ENCODE results near the gene ESRP2.

DNA sequence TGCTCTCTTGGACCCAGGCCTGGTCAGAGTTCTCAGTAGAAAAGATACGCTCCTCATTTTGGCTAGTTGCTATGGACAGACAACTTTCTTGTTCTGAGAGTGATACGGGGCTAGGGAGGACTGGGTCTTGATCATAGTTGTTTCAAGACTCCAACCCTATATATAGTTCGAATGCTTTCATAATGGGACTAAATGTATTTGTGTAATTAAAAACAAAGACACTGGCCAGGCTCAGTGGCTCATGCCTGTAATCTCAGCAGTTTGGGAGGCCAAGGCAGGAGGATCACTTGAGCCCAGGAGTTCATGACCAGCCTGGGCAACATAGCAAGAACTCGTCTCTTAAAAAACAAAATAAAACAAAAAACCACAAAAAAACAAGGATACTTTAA is 46.1 kb upstream of the ESRP2 start:
- TF ChIP-seq POLR2AphosphoS5 (IDR thresholded peaks at IDR 0.05; ENCODE audit: low read depth, low read length): no peak
- TF ChIP-seq, protein P1, sequence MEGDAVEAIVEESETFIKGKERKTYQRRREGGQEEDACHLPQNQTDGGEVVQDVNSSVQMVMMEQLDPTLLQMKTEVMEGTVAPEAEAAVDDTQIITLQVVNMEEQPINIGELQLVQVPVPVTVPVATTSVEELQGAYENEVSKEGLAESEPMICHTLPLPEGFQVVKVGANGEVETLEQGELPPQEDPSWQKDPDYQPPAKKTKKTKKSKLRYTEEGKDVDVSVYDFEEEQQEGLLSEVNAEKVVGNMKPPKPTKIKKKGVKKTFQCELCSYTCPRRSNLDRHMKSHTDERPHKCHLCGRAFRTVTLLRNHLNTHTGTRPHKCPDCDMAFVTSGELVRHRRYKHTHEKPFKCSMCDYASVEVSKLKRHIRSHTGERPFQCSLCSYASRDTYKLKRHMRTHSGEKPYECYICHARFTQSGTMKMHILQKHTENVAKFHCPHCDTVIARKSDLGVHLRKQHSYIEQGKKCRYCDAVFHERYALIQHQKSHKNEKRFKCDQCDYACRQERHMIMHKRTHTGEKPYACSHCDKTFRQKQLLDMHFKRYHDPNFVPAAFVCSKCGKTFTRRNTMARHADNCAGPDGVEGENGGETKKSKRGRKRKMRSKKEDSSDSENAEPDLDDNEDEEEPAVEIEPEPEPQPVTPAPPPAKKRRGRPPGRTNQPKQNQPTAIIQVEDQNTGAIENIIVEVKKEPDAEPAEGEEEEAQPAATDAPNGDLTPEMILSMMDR (IDR thresholded peaks at IDR 0.05): no peak
- TF ChIP-seq TCF7L2 (IDR thresholded peaks at IDR 0.05; ENCODE audit: low read depth, low read length): no peak
- no peak for TF ChIP-seq SIN3A (IDR thresholded peaks at IDR 0.05; ENCODE audit: borderline replicate concordance, insufficient read depth, low read depth, low read length)
